Karpas-422 (cell line): ENCODE measurements around the gene CD151. TPM values are rescaled to one million over a fixed set of nuclear protein-coding genes. Genes with fewer than 3 reads are reported as not detected.

Experiments used
- DNase-seq: peaks from one replicate; pipeline ENCODE4 v3.0.0-alpha.2; 2015
- H2AFZ ChIP-seq: fragments of 200-600 bp; sonication (generic); 2 replicates; pipeline ENCODE4 v1.6.1; 2014; ENCODE audit warnings: antibody characterized with exemption, low read length, mixed read lengths
- H3K27ac ChIP-seq: fragments of 200-600 bp; sonication (generic); 2 replicates; pipeline ENCODE4 v1.5.1; 2014; ENCODE audit warnings: mild to moderate bottlenecking, low read length, moderate library complexity
- H3K27me3 ChIP-seq: fragments of 200-600 bp; sonication (generic); 2 replicates; pipeline ENCODE4 v1.6.1; 2014; ENCODE audit warnings: low read length, mixed read lengths
- H3K36me3 ChIP-seq: fragments of 200-600 bp; sonication (generic); 2 replicates; pipeline ENCODE4 v1.6.1; 2014; ENCODE audit warnings: low read length, mixed read lengths; ENCODE audit not compliant: insufficient read depth
- H3K4me1 ChIP-seq: fragments of 200-600 bp; sonication (generic); 2 replicates; pipeline ENCODE4 v1.6.1; 2014; ENCODE audit warnings: mild to moderate bottlenecking, low read length, mixed read lengths
- H3K4me2 ChIP-seq: fragments of 200-600 bp; sonication (generic); 2 replicates; pipeline ENCODE4 v1.6.1; 2014; ENCODE audit warnings: low read length, low read depth, mild to moderate bottlenecking; ENCODE audit not compliant: poor library complexity, severe bottlenecking
- H3K4me3 ChIP-seq: fragments of 200-600 bp; sonication (generic); 2 replicates; pipeline ENCODE4 v1.5.1; 2014; ENCODE audit warnings: mild to moderate bottlenecking, antibody characterized with exemption, low read length, mixed read lengths
- H3K79me2 ChIP-seq: fragments of 200-600 bp; sonication (generic); 2 replicates; pipeline ENCODE4 v1.6.1; 2014; ENCODE audit warnings: mild to moderate bottlenecking, low read length, mixed read lengths
- H3K9ac ChIP-seq: fragments of 200-600 bp; sonication (generic); 2 replicates; pipeline ENCODE4 v1.6.0; 2014; ENCODE audit warnings: low read length
- H3K9me2 ChIP-seq: fragments of 200-600 bp; sonication (generic), shearing (Covaris generic); replicated peaks from 2 replicates; pipeline ENCODE4 v1.6.0; 2014; ENCODE audit warnings: mild to moderate bottlenecking, low read length, moderate library complexity; ENCODE audit not compliant: insufficient read depth
- H3K9me3 ChIP-seq: fragments of 300-700, 200-600 bp; sonication (generic); 2 replicates; pipeline ENCODE4 v1.6.1; 2014; ENCODE audit warnings: low read length, mixed read lengths
- H4K20me1 ChIP-seq: fragments of 200-600 bp; sonication (generic); 2 replicates; pipeline ENCODE4 v1.6.1; 2014; ENCODE audit warnings: mild to moderate bottlenecking, antibody characterized with exemption, low read length, low read depth; ENCODE audit not compliant: insufficient read depth
- total RNA-seq: library from RNA; depleted of rRNA; stranded (reverse); fragments of >200 nt; shearing (Covaris generic); gene quantifications from 2 replicates; pipeline ENCODE4 v1.2.3, GENCODE V29; 2014; ENCODE audit warnings: low replicate concordance

CD151 gene
- total RNA-seq, 1 experiment from 2014 or later, result 10.5 TPM

- Histone ChIP-seq H3K4me1 (peaks cover 62% of the 10 kb centered on the region), H3K79me2 (peaks cover 32% of the 10 kb centered on the region), H3K9ac (peak overlapping the region; percentile 90), H3K4me2 (peak overlapping the region; percentile 86), H4K20me1 (peaks cover 15% of the 10 kb centered on the region; the same call in 1 of the 2 replicates), H3K36me3 (0 out of 2 replicates have a peak, but pooled peaks cover 3% of the 10 kb centered on the region), H3K9me3 (no peaks in the 10 kb centered on the region), H3K27me3 (no peaks in the 10 kb centered on the region), H3K27ac (peak overlapping the region; percentile 81), H2AFZ (no peak overlapping the region), H3K4me3 (peak overlapping the region; percentile 83; the same call in 1 of the 2 replicates), H3K9me2 (no peaks in the 10 kb centered on the region)
- peak; percentile 88 for DNase-seq
These were observed 41.8 kb upstream of the CD151 start for GRCh38 chr11:790721-791564.

GRCh38 chr11:791658-792534, 40.9 kb upstream of the CD151 start:
- no peaks in the 10 kb centered on the region for H3K9me2 ChIP-seq
- no peak overlapping the region for H2AFZ ChIP-seq
- H3K9ac ChIP-seq, result no peak overlapping the region
- peaks cover 40% of the 10 kb centered on the region for H3K79me2 ChIP-seq
- DNase-seq, result no peak
- H3K27me3 ChIP-seq, result no peaks in the 10 kb centered on the region
- peaks cover 16% of the 10 kb centered on the region; the same call in 1 of the 2 replicates for H4K20me1 ChIP-seq
- peaks cover 61% of the 10 kb centered on the region for H3K4me1 ChIP-seq
- no peaks in the 10 kb centered on the region for H3K9me3 ChIP-seq
- 0 out of 2 replicates have a peak, but pooled peaks cover 3% of the 10 kb centered on the region for H3K36me3 ChIP-seq
- H3K4me2 ChIP-seq, result no peak overlapping the region
- H3K27ac ChIP-seq, result no peak overlapping the region
- H3K4me3 ChIP-seq, result no peak overlapping the region

- no peaks in the 10 kb centered on the region for H3K9me3 ChIP-seq
- peaks cover 18% of the 10 kb centered on the region; the same call in 1 of the 2 replicates for H4K20me1 ChIP-seq
- no peak overlapping the region for H3K4me3 ChIP-seq
- H3K36me3 ChIP-seq, result 0 out of 2 replicates have a peak, but pooled peaks cover 3% of the 10 kb centered on the region
- H3K79me2 ChIP-seq, result peaks cover 42% of the 10 kb centered on the region
- peaks cover 57% of the 10 kb centered on the region for H3K4me1 ChIP-seq
- no peak overlapping the region for H3K9ac ChIP-seq
- H3K27me3 ChIP-seq, result no peaks in the 10 kb centered on the region
- no peak overlapping the region for H3K4me2 ChIP-seq
- no peak overlapping the region for H2AFZ ChIP-seq
- DNase-seq, result no peak
- H3K9me2 ChIP-seq, result no peaks in the 10 kb centered on the region
- no peak overlapping the region for H3K27ac ChIP-seq
These were observed 40.3 kb upstream of the CD151 start for GRCh38 chr11:792535-792821.

- peaks cover 42% of the 10 kb centered on the region for H3K79me2 ChIP-seq
- no peak overlapping the region for H3K27ac ChIP-seq
- H3K9me2 ChIP-seq, result no peaks in the 10 kb centered on the region
- peaks cover 53% of the 10 kb centered on the region for H3K4me1 ChIP-seq
- H3K36me3 ChIP-seq, result 0 out of 2 replicates have a peak, but pooled peaks cover under 1% of the 10 kb centered on the region
- peaks cover 18% of the 10 kb centered on the region; the same call in 1 of the 2 replicates for H4K20me1 ChIP-seq
- no peaks in the 10 kb centered on the region for H3K27me3 ChIP-seq
- no peaks in the 10 kb centered on the region for H3K9me3 ChIP-seq
- H3K9ac ChIP-seq, result no peak overlapping the region
- DNase-seq, result no peak
- no peak overlapping the region for H2AFZ ChIP-seq
- H3K4me2 ChIP-seq, result no peak overlapping the region
- H3K4me3 ChIP-seq, result no peak overlapping the region
These were observed 39.9 kb upstream of the CD151 start for GRCh38 chr11:792873-793272.

GRCh38 chr11:793556-793955, 39.2 kb upstream of the CD151 start:
- DNase-seq, result no peak
- H3K27ac ChIP-seq, result no peak overlapping the region
- no peak overlapping the region for H3K4me3 ChIP-seq
- no peak overlapping the region for H3K9ac ChIP-seq
- no peaks in the 10 kb centered on the region for H3K9me2 ChIP-seq
- H3K4me2 ChIP-seq, result no peak overlapping the region
- H2AFZ ChIP-seq, result no peak overlapping the region
- H3K4me1 ChIP-seq, result peaks cover 46% of the 10 kb centered on the region
- no peaks in the 10 kb centered on the region for H3K27me3 ChIP-seq
- peaks cover 36% of the 10 kb centered on the region for H3K79me2 ChIP-seq
- no peaks in the 10 kb centered on the region for H3K36me3 ChIP-seq
- H3K9me3 ChIP-seq, result no peaks in the 10 kb centered on the region
- peaks cover 16% of the 10 kb centered on the region; the same call in 1 of the 2 replicates for H4K20me1 ChIP-seq

GRCh38 chr11:794013-794765, 38.6 kb upstream of the CD151 start:
- no peaks in the 10 kb centered on the region for H3K36me3 ChIP-seq
- no peaks in the 10 kb centered on the region for H3K9me2 ChIP-seq
- peaks cover 13% of the 10 kb centered on the region; the same call in 1 of the 2 replicates for H4K20me1 ChIP-seq
- H3K4me3 ChIP-seq, result no peak overlapping the region; the same call in 1 of the 2 replicates
- no peak overlapping the region for H2AFZ ChIP-seq
- DNase-seq, result no peak
- H3K4me2 ChIP-seq, result peak overlapping the region; percentile 97
- H3K27ac ChIP-seq, result no peak overlapping the region
- H3K79me2 ChIP-seq, result peaks cover 30% of the 10 kb centered on the region
- no peaks in the 10 kb centered on the region for H3K27me3 ChIP-seq
- no peaks in the 10 kb centered on the region for H3K9me3 ChIP-seq
- H3K4me1 ChIP-seq, result peaks cover 40% of the 10 kb centered on the region
- H3K9ac ChIP-seq, result no peak overlapping the region

GRCh38 chr11:794766-795633, 37.8 kb upstream of the CD151 start:
- peak overlapping the region; percentile 97 for H3K4me2 ChIP-seq
- no peak overlapping the region for H2AFZ ChIP-seq
- H3K9ac ChIP-seq, result peak overlapping the region; percentile 93
- H3K4me3 ChIP-seq, result peak overlapping the region; percentile 95
- H3K79me2 ChIP-seq, result peaks cover 24% of the 10 kb centered on the region
- no peaks in the 10 kb centered on the region for H3K27me3 ChIP-seq
- DNase-seq, result peak; percentile 76
- H3K9me3 ChIP-seq, result no peaks in the 10 kb centered on the region
- peaks cover 39% of the 10 kb centered on the region for H3K4me1 ChIP-seq
- H3K27ac ChIP-seq, result peak overlapping the region; percentile 76; the same call in 1 of the 2 replicates
- peaks cover 13% of the 10 kb centered on the region; the same call in 1 of the 2 replicates for H4K20me1 ChIP-seq
- H3K9me2 ChIP-seq, result no peaks in the 10 kb centered on the region
- no peaks in the 10 kb centered on the region for H3K36me3 ChIP-seq
